C4-2B (cell line): Measurements from ENCODE around the gene AHCYL2.

ENCODE experiments used
- ZFX ChIP-seq: fragments of 450-650 bp; IDR thresholded peaks from 2 replicates; pipeline ENCODE4 v1.6.1; 2017
- TF ChIP-seq, protein P1 (sequence below): fragments of 450-650 bp; conservative IDR thresholded peaks from 2 replicates; pipeline ENCODE4 v1.5.1; 2017; ENCODE audit warnings: mild to moderate bottlenecking

DNA sequence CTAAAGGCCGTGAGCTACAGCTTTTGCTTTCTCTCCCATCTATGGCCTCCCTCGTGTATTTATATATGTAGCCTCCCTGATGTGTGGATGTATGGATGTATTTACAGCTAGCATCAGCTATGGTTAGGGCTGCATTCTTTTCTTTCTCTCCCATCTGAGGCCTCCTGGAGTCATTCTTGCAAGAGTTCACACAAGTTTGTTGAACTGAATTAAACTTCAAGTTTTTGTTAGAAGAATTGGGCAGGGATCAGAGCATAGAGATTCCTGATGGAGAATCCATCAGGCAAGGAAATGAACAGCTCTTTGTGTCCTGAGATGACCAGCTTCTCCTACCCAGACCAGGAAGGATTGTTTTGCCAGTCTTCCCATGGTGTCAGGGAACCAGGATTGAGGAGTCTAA lies 60.3 kb downstream of the AHCYL2 start:
- TF ChIP-seq, protein P1, sequence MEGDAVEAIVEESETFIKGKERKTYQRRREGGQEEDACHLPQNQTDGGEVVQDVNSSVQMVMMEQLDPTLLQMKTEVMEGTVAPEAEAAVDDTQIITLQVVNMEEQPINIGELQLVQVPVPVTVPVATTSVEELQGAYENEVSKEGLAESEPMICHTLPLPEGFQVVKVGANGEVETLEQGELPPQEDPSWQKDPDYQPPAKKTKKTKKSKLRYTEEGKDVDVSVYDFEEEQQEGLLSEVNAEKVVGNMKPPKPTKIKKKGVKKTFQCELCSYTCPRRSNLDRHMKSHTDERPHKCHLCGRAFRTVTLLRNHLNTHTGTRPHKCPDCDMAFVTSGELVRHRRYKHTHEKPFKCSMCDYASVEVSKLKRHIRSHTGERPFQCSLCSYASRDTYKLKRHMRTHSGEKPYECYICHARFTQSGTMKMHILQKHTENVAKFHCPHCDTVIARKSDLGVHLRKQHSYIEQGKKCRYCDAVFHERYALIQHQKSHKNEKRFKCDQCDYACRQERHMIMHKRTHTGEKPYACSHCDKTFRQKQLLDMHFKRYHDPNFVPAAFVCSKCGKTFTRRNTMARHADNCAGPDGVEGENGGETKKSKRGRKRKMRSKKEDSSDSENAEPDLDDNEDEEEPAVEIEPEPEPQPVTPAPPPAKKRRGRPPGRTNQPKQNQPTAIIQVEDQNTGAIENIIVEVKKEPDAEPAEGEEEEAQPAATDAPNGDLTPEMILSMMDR, result no peak
- no peak for TF ChIP-seq ZFX
